Femur (tissue), 1 donor: ENCODE measurements around the gene CCDC182.

ENCODE experiments used
- DNase-seq: peaks from one replicate; pipeline ENCODE4 v3.0.0-alpha.2; 2017

The CCDC182 gene

GRCh38 chr17:57696050-57696449, 49.0 kb downstream of the CCDC182 start:
- DNase-seq = no peak
